ENCODE data around the gene DDIT3. TPM values are rescaled to one million over a fixed set of nuclear protein-coding genes. Genes with fewer than 3 reads are reported as not detected.

The DDIT3 gene
- total and polyA plus RNA-seq, 2 of the 8 experiments (the other 6 are each of a cell fraction or from before 2014, with no cell fraction given), result 4.9 to 5.7 TPM

DNA sequence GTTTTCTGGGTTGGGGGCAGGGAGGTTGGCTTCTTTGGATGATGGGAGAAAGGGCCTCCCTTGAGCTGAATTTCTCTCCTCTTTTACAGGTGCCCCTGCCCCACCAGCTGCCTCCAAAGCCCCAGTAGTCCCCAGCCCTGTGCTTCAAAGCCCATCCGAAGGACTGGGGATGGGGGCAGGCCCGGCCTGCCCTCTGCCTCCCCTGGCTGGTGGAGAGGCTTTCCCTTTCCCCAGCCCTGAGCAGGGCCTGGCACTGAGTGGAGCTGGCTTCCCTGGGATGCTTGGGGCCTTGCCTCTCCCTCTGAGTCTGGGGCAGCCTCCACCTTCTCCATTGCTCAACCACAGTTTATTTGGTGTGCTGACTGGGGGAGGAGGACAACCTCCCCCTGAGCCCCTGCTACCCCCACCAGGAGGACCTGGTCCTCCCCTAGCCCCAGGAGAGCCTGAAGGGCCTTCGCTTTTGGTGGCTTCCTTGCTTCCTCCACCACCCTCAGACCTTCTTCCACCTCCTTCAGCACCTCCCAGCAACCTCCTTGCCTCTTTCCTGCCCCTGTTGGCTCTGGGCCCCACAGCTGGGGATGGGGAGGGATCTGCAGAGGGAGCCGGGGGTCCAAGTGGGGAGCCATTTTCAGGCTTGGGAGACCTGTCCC, 6.3 kb upstream of the DDIT3 start (continued):
- no peak for TF ChIP-seq MAFK (IDR thresholded peaks at IDR 0.05; ENCODE audit: low read depth, low read length)
- TF ChIP-seq, protein P1, sequence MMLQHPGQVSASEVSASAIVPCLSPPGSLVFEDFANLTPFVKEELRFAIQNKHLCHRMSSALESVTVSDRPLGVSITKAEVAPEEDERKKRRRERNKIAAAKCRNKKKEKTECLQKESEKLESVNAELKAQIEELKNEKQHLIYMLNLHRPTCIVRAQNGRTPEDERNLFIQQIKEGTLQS (IDR thresholded peaks at IDR 0.05; ENCODE audit: insufficient read depth, low read depth, low read length), result no peak
- no peak for TF ChIP-seq KDM4A (IDR thresholded peaks at IDR 0.05; ENCODE audit: low read depth, low read length, severe bottlenecking)
- no peak for TF ChIP-seq SIN3A (conservative IDR thresholded peaks at IDR 0.05 in 1 of 2, IDR thresholded peaks at IDR 0.05 in 1 of 2; ENCODE audit: low read depth in 1 of 2, low read length in 2 of 2)
- TF ChIP-seq SRF (IDR thresholded peaks at IDR 0.05; ENCODE audit: low read depth, low read length), result no peak
- TF ChIP-seq RNF2 (IDR thresholded peaks at IDR 0.05; ENCODE audit: borderline replicate concordance, low read depth, low read length, missing control alignments, poor library complexity, severe bottlenecking), result no peak
- no peak for TF ChIP-seq SUZ12 (IDR thresholded peaks at IDR 0.05; ENCODE audit: low read length)
- TF ChIP-seq POU5F1 (IDR thresholded peaks at IDR 0.05; ENCODE audit: low read depth, low read length), result no peak
- no peak for TF ChIP-seq CHD2 (IDR thresholded peaks at IDR 0.05; ENCODE audit: low read length)

Measured in H1 (cell line).